CD14-positive monocyte (primary cell): ENCODE data around the gene AFM. TPM values are rescaled to one million over a fixed set of nuclear protein-coding genes. Genes with fewer than 3 reads are reported as not detected.

Experiments
- DNase-seq, 3 donors: peaks; one replicate each; pipeline ENCODE4 v3.0.0-alpha.2; 2011 to 2022
- H2AFZ ChIP-seq: 2 replicates; pipeline ENCODE4 v1.6.0; 2012; ENCODE audit warnings: mild to moderate bottlenecking, low read depth, low read length, inconsistent platforms; ENCODE audit not compliant: insufficient read depth, poor library complexity, severe bottlenecking
- H3K27ac ChIP-seq, 2 donors: 1 replicate in 1 of 2; 2 replicates in 1 of 2; pipeline ENCODE4 v1.5.1; 2012 to 2013; ENCODE audit warnings: low read length in 2 of 2, control low read depth in 1 of 2, inconsistent platforms in 1 of 2, low read depth in 1 of 2, mild to moderate bottlenecking in 1 of 2
- H3K27me3 ChIP-seq, 2 donors: one replicate each; pipeline versions ENCODE4 v1.6.0 to v1.6.1; 2011 to 2013; ENCODE audit warnings: low read length in 2 of 2; ENCODE audit not compliant: control insufficient read depth in 2 of 2, insufficient read depth in 2 of 2
- H3K36me3 ChIP-seq, 2 donors: replicated peaks in 1 of 2; 1 replicate in 1 of 2; 2 replicates in 1 of 2; pipeline versions ENCODE4 v1.5.1 to v1.6.1; 2012 to 2013; ENCODE audit warnings: low read length in 2 of 2, control low read depth in 1 of 2, inconsistent platforms in 1 of 2, mild to moderate bottlenecking in 1 of 2; ENCODE audit not compliant: insufficient read depth in 2 of 2, control insufficient read depth in 1 of 2
- H3K4me1 ChIP-seq, 2 donors: 1 replicate in 1 of 2; 2 replicates in 1 of 2; pipeline versions ENCODE4 v1.5.1 to v1.6.1; 2012 to 2013; ENCODE audit warnings: low read length in 2 of 2, control low read depth in 1 of 2, inconsistent platforms in 1 of 2, mild to moderate bottlenecking in 1 of 2, moderate library complexity in 1 of 2; ENCODE audit not compliant: insufficient read depth in 2 of 2, control insufficient read depth in 1 of 2
- H3K4me2 ChIP-seq: replicated peaks from 2 replicates; pipeline ENCODE3; 2012; ENCODE audit warnings: low read length, moderate library complexity, mild to moderate bottlenecking; ENCODE audit not compliant: poor library complexity, severe bottlenecking; ENCODE audit errors: extremely low read depth
- H3K4me3 ChIP-seq, 3 experiments: fragments of 200-600 bp in 1 of 3; sonication (generic) in 1 of 3; replicated peaks in 1 of 3; 1 replicate in 2 of 3; 2 replicates in 1 of 3; pipeline ENCODE4 v1.5.1; 2011 to 2013; ENCODE audit warnings: low read length in 3 of 3, mild to moderate bottlenecking in 3 of 3, control low read depth in 2 of 3, low read depth in 2 of 3, inconsistent platforms in 1 of 3, moderate library complexity in 1 of 3
- H3K79me2 ChIP-seq: 2 replicates; pipeline ENCODE4 v1.6.0; 2012; ENCODE audit warnings: mild to moderate bottlenecking, control low read depth, inconsistent platforms, low read length, moderate library complexity; ENCODE audit not compliant: insufficient read depth
- H3K9ac ChIP-seq: 2 replicates; pipeline ENCODE4 v1.6.0; 2017; ENCODE audit warnings: low read length, mild to moderate bottlenecking; ENCODE audit not compliant: insufficient read depth, poor library complexity, severe bottlenecking
- H3K9me3 ChIP-seq, 2 donors: replicated peaks in 1 of 2; 1 replicate in 1 of 2; 2 replicates in 1 of 2; pipeline versions ENCODE4 v1.5.1 to v1.6.1; 2012 to 2013; ENCODE audit warnings: low read length in 2 of 2, control low read depth in 1 of 2; ENCODE audit not compliant: control insufficient read depth in 1 of 2, insufficient read depth in 1 of 2
- H4K20me1 ChIP-seq: 2 replicates; pipeline ENCODE4 v1.6.0; 2012; ENCODE audit warnings: mild to moderate bottlenecking, low read length, control low read depth, moderate library complexity; ENCODE audit not compliant: insufficient read depth
- H3K27ac Mint-ChIP-seq, 7 donors: one replicate each; pipeline ENCODE4 v1.8.0; 2020; ENCODE audit warnings: mild to moderate bottlenecking in 7 of 7, mixed read lengths in 7 of 7, moderate library complexity in 6 of 7, inconsistent platforms in 2 of 7
- H3K27me3 Mint-ChIP-seq, 3 donors: one replicate each; pipeline ENCODE4 v1.8.0; 2021 to 2022; ENCODE audit warnings: low read depth in 3 of 3, mild to moderate bottlenecking in 3 of 3, mixed read lengths in 3 of 3, moderate library complexity in 3 of 3, inconsistent platforms in 1 of 3
- H3K36me3 Mint-ChIP-seq, 2 donors: one replicate each; pipeline ENCODE4 v1.8.0; 2020; ENCODE audit warnings: mixed read lengths in 2 of 2, inconsistent platforms in 1 of 2, mild to moderate bottlenecking in 1 of 2
- H3K4me1 Mint-ChIP-seq: one replicate; pipeline ENCODE4 v1.8.0; 2020; ENCODE audit warnings: mild to moderate bottlenecking, mixed read lengths
- H3K4me3 Mint-ChIP-seq, 2 donors: one replicate each; pipeline ENCODE4 v1.8.0; 2020; ENCODE audit warnings: mild to moderate bottlenecking in 2 of 2, mixed read lengths in 2 of 2, moderate library complexity in 1 of 2
- H3K9me3 Mint-ChIP-seq, 7 donors: one replicate each; pipeline ENCODE4 v1.8.0; 2020 to 2022; ENCODE audit warnings: mixed read lengths in 7 of 7, mild to moderate bottlenecking in 6 of 7, moderate library complexity in 6 of 7, inconsistent platforms in 2 of 7
- CTCF ChIP-seq: fragments of 200-600 bp; IDR thresholded peaks from one replicate; pipeline ENCODE4 v1.8.0; 2022; ENCODE audit warnings: antibody characterized with exemption, mild to moderate bottlenecking
- WGBS: methylation state at CpG from one replicate; pipeline ENCODE4 v1.1.5; 2013; ENCODE audit warnings: missing lambda C conversion rate; ENCODE audit not compliant: insufficient coverage; 5-methylcytosine and 5-hydroxymethylcytosine counted together
- intact Hi-C, 2 donors: fragments of 100-400 bp; cut with micrococcal nuclease; formaldehyde crosslinking; loops; one replicate each; pipeline versions ENCODE4 v1.15.0 to v1.15.1; 2023
- polyA plus RNA-seq, 3 donors: library from polyadenylated mRNA; depleted of rRNA in 1 of 3; unstranded in 2 of 3; stranded (reverse) in 1 of 3; fragments of 300-500 nt in 2 of 3; fragments of >200 nt in 1 of 3; fragmentation: Illumina TruSeq in 2 of 3; gene quantifications; 1 replicate in 2 of 3; 2 replicates in 1 of 3; pipeline ENCODE4 v1.2.3, GENCODE V29; 2012 to 2021

AFM gene
- polyA plus RNA-seq, 3 donors: not detected

GRCh38 chr4:73436674-73437557 is 44.6 kb upstream of the AFM start:
- Histone ChIP-seq H2AFZ (no peak overlapping the region), H3K9ac (no peak overlapping the region), H3K4me3 (no peak overlapping the region), H4K20me1 (no peaks in the 10 kb centered on the region), H3K79me2 (no peaks in the 10 kb centered on the region), H3K27me3 (no peaks in the 10 kb centered on the region), H3K36me3 (no peaks in the 10 kb centered on the region), H3K9me3 (no peaks in the 10 kb centered on the region), H3K4me2 (no peak overlapping the region), H3K27ac (no peak overlapping the region), H3K4me1 (no peaks in the 10 kb centered on the region)
- DNase-seq: no peak
- Mint-ChIP-seq H3K27me3 (no peaks in the 10 kb centered on the region), H3K4me1 (no peaks in the 10 kb centered on the region), H3K9me3 (no peaks in the 10 kb centered on the region), H3K36me3 (no peaks in the 10 kb centered on the region), H3K4me3 (no peak overlapping the region), H3K27ac (no peak overlapping the region)
- TF ChIP-seq CTCF: no peak
- no CpG with 5 or more reads among the region's 3 CpGs for WGBS
- intact Hi-C loops: no loop called here

- Histone ChIP-seq H3K27me3 (no peaks in the 10 kb centered on the region), H3K79me2 (no peaks in the 10 kb centered on the region), H3K36me3 (no peaks in the 10 kb centered on the region), H3K4me1 (no peaks in the 10 kb centered on the region), H3K4me2 (no peak overlapping the region), H3K9me3 (no peaks in the 10 kb centered on the region), H2AFZ (no peak overlapping the region), H4K20me1 (no peaks in the 10 kb centered on the region), H3K4me3 (no peak overlapping the region), H3K9ac (no peak overlapping the region), H3K27ac (no peak overlapping the region)
- Mint-ChIP-seq H3K27me3 (peaks cover 0 to 1% (median 0%) of the 10 kb centered on the region in 3 donors), H3K27ac (no peak overlapping the region), H3K9me3 (no peaks in the 10 kb centered on the region), H3K4me3 (no peak overlapping the region), H3K4me1 (no peaks in the 10 kb centered on the region), H3K36me3 (no peaks in the 10 kb centered on the region)
- no peak for TF ChIP-seq CTCF
- intact Hi-C loops: no loop called here
- no peak for DNase-seq
Measured at GRCh38 chr4:73437558-73437956, 44.0 kb upstream of the AFM start.
